Inflammatory macrophage (primary cell): ENCODE results near the gene MACC1.
"Not testable (repeated sequence)": the region's sequence is repeated elsewhere in the genome, so short reads cannot be mapped to it uniquely, and the experiment has no call there.

Experiments used
- DNase-seq, 2 donors: peaks; one replicate each; pipeline ENCODE4 v3.0.0-alpha.2; 2020 to 2022

Gene MACC1

GRCh38 chr7:20229081-20229480, 11.9 kb upstream of the MACC1 start:
- DNase-seq: no peak

GRCh38 chr7:20228654-20229053, 11.5 kb upstream of the MACC1 start:
- no peak for DNase-seq

- no peak for DNase-seq
Observed at GRCh38 chr7:20227291-20227795, 10.2 kb upstream of the MACC1 start.

GRCh38 chr7:20226860-20227259, 9.7 kb upstream of the MACC1 start:
- no peak for DNase-seq

- no peak for DNase-seq
Observed at GRCh38 chr7:20225384-20225783, 8.2 kb upstream of the MACC1 start.

- peak; percentile 24 to 40 for DNase-seq
Observed at GRCh38 chr7:20224025-20224424, 6.8 kb upstream of the MACC1 start.

- no peak for DNase-seq
Observed at GRCh38 chr7:20223356-20223755, 6.2 kb upstream of the MACC1 start.

GRCh38 chr7:20222219-20222828, 5.1 kb upstream of the MACC1 start:
- no peak for DNase-seq

GRCh38 chr7:20220921-20221547, 3.9 kb upstream of the MACC1 start:
- peak; percentile 70 to 73 for DNase-seq

- DNase-seq: peak; percentile 48 to 62
Observed at GRCh38 chr7:20220293-20220761, 3.1 kb upstream of the MACC1 start.

- peak; percentile 98 for DNase-seq
Observed at GRCh38 chr7:20219446-20220292, 2.5 kb upstream of the MACC1 start.

GRCh38 chr7:20219062-20219445, 1.9 kb upstream of the MACC1 start:
- DNase-seq: no peak

- no peak for DNase-seq
Observed at GRCh38 chr7:20218279-20218678, 1.1 kb upstream of the MACC1 start.

GRCh38 chr7:20216406-20217036, 663 bp downstream of the MACC1 start:
- DNase-seq: no peak

- peak; percentile 53 to 72 for DNase-seq
Observed at GRCh38 chr7:20214921-20215669, 2.1 kb downstream of the MACC1 start.

GRCh38 chr7:20214132-20214531, 3.1 kb downstream of the MACC1 start:
- DNase-seq: no peak

- no peak for DNase-seq
Observed at GRCh38 chr7:20213378-20213777, 3.8 kb downstream of the MACC1 start.

- DNase-seq: no peak
Observed at GRCh38 chr7:20211376-20211775, 5.8 kb downstream of the MACC1 start.

- DNase-seq: no peak
Observed at GRCh38 chr7:20208651-20209307, 8.4 kb downstream of the MACC1 start.

- not testable (repeated sequence) for DNase-seq
Observed at GRCh38 chr7:20207811-20208210, 9.4 kb downstream of the MACC1 start.

- DNase-seq: no peak
Observed at GRCh38 chr7:20206104-20206896, 10.9 kb downstream of the MACC1 start.
